ENCODE data around the gene CEP295NL. TPM values are rescaled to one million over a fixed set of nuclear protein-coding genes. Genes with fewer than 3 reads are reported as not detected.
A peak's percentile ranks its signal among the peaks of the same experiment; 100 is the strongest.

CEP295NL gene
- total and polyA plus RNA-seq, 7 donors = 0.04 to 0.52 (median 0.39) TPM; not detected in 2

DNA sequence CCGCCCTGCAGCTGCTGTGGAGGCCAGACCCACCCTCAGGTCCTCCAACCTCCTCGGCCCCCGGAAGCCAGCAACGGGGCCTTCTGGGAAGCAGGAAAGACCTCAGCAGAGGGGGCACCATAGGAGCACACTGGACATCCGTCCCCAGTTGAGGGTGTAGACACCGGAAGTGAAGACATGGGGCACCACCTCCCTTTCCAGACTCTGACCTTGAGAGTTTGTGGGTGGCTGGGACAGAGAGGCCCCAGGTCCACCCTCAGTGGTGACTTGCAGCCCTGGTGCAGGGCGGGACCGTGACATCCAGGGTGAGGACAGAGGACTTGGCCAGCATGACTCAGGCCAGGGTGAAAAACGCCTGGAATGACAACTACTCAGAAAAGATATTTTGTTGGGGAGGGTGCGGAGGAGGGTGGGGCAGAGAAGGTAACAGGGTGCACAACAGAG, 19.9 kb downstream of the CEP295NL start:
- no peaks in the 10 kb centered on the region for H3K9me3 ChIP-seq
- TF ChIP-seq, protein P1, sequence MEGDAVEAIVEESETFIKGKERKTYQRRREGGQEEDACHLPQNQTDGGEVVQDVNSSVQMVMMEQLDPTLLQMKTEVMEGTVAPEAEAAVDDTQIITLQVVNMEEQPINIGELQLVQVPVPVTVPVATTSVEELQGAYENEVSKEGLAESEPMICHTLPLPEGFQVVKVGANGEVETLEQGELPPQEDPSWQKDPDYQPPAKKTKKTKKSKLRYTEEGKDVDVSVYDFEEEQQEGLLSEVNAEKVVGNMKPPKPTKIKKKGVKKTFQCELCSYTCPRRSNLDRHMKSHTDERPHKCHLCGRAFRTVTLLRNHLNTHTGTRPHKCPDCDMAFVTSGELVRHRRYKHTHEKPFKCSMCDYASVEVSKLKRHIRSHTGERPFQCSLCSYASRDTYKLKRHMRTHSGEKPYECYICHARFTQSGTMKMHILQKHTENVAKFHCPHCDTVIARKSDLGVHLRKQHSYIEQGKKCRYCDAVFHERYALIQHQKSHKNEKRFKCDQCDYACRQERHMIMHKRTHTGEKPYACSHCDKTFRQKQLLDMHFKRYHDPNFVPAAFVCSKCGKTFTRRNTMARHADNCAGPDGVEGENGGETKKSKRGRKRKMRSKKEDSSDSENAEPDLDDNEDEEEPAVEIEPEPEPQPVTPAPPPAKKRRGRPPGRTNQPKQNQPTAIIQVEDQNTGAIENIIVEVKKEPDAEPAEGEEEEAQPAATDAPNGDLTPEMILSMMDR (IDR thresholded peaks at IDR 0.05) = no peak
- intact Hi-C loops (cut with DNase I) = no loop called here
- ATAC-seq = peak; percentile 65 to 80 (median 78)
- peak; percentile 84 to 89 for DNase-seq
- H3K4me3 ChIP-seq = peak overlapping the region; percentile 41
- WGBS, 3 donors = 14 to 23% (median 15%) methylated on average over 10 of the region's 10 CpGs
- H3K27me3 ChIP-seq (ENCODE audit: insufficient read depth in 3 of 3, low read length in 2 of 3) = peaks cover 0 to 10% (median 0%) of the 10 kb centered on the region in 3 donors
- H3K36me3 ChIP-seq (ENCODE audit: insufficient read depth in 1 of 2, low read depth in 1 of 2) = no peaks in the 10 kb centered on the region
- peaks cover 27% of the 10 kb centered on the region for H3K4me1 ChIP-seq
- H3K27ac ChIP-seq = peak overlapping the region; percentile 78

DNA sequence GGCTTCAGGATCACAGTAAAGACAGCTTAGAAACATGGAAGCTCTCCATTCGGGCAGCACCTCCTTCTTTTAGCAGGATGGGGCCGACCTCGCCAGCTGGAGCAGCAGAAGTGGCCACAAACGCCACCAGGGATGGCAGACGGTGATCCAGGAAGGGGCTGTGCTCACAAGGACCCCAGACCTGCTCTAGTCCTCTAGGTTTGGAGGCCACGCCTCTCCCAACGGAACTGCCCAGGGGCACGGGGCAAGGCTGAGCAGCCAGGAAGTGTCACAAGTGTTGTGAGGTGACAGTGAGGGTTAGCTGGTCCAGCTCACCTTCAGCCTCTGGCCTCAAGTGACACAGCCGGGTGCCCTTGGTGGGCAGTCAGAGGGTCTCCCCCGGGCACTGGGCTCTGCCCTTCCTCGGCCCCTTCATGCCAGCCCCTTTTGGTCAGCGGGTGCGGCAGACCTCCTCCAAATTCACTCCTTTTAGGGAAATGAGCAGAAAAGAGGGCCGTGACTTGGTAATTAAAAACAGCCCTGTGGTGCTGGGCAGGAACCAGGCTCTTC, 20.4 kb downstream of the CEP295NL start:
- H3K27me3 ChIP-seq (ENCODE audit: insufficient read depth in 3 of 3, low read length in 2 of 3) = peaks cover 0 to 10% (median 0%) of the 10 kb centered on the region in 3 donors
- ATAC-seq (peak in 2 of 4 donors; percentile 14 to 20), DNase-seq (peak in 1 of 2 donors; percentile 70)
- TF ChIP-seq, protein P1 (IDR thresholded peaks at IDR 0.05) = no peak
- intact Hi-C loops (cut with DNase I) = no loop called here
- H3K4me1 ChIP-seq = peaks cover 27% of the 10 kb centered on the region
- 36 to 49% (median 41%) methylated on average over 14 of the region's 14 CpGs for WGBS, 3 donors
- no peaks in the 10 kb centered on the region for H3K36me3 ChIP-seq (ENCODE audit: insufficient read depth in 1 of 2, low read depth in 1 of 2)
- H3K4me3 ChIP-seq = peak overlapping the region; percentile 41
- H3K9me3 ChIP-seq = no peaks in the 10 kb centered on the region
- peak overlapping the region; percentile 78 for H3K27ac ChIP-seq

DNA sequence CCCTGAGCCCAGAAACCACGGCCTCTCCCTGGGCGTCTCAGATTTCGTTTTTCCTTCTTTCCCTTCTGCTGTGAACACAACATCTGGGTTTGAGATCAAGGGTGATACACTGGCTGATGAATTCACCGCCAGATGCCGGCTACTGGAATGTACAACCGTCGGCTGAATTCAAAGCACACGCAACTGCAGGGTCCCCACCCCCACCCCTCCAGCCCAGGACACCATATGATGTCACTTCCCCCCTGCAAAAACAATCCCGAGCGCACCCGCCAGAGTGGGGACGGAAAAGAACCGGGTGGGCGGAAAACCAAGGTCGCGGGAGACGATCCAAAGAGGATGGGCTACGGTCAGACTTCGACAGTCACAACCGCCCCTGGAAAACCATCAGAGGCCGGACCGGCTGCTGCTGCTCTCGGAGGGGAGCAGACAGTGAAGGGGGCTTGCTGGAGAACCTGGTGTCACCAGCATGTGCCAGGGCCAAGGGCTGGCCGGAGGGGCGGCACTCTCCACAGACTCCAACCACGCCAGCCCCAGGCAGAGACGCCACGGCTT, 23.3 kb downstream of the CEP295NL start:
- peaks cover 48% of the 10 kb centered on the region for H3K4me1 ChIP-seq
- intact Hi-C loops (cut with DNase I) = loop anchor here in 1 of 2 donors (5.0 kb wide), 1 partner anchor 53 kb away; no protein-coding TSS in a partner anchor
- peak overlapping the region; percentile 77 for H3K27ac ChIP-seq
- no peaks in the 10 kb centered on the region for H3K9me3 ChIP-seq
- peaks cover 0 to 8% (median 0%) of the 10 kb centered on the region in 3 donors for H3K27me3 ChIP-seq (ENCODE audit: insufficient read depth in 3 of 3, low read length in 2 of 3)
- TF ChIP-seq, protein P1 (IDR thresholded peaks at IDR 0.05) = no peak
- WGBS, 3 donors = 16 to 40% (median 22%) methylated on average over 25 to 28 of the region's 28 CpGs
- DNase-seq (peak; percentile 86), ATAC-seq (peak; percentile 17 to 41 (median 30))
- no peaks in the 10 kb centered on the region for H3K36me3 ChIP-seq (ENCODE audit: insufficient read depth in 1 of 2, low read depth in 1 of 2)
- peak overlapping the region; percentile 31 for H3K4me3 ChIP-seq

DNA sequence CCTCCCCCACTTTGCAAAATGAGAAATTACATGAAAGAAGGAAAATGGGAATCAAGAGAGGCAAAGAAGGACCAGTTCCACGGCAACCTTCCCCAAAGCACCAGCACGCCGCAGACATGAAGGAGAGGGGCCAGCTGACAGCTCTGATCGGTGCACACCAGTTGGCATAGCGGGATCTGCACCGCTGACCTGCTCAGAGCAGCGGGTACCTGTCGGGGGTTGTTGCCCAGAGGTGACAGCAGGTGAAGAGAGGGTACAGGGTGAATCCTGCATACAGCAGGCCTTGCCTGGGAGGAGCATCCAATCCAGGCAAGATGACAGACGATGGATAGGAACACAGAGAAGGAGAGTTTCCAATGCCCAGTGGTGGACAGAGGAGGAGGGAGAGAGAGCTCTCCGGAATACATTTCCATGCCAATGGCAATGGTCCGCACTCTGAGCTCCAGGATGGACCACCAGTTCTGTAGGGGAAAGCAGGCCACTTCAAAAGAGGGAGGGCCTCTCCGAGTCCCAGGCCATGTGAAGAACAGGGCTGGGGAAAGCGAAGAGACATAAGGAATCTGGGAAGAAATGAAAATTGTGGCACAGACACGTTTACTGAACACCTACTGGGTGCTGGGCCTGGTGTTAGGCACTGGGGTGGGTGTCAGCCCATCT, 24.0 kb downstream of the CEP295NL start:
- intact Hi-C loops (cut with DNase I) = loop anchor here in 1 of 2 donors (5.0 kb wide), 1 partner anchor 53 kb away; no protein-coding TSS in a partner anchor
- Histone ChIP-seq H3K27me3 (ENCODE audit: insufficient read depth in 3 of 3, low read length in 2 of 3) (peaks cover 0 to 4% (median 0%) of the 10 kb centered on the region in 3 donors), H3K4me3 (peak overlapping the region; percentile 31), H3K36me3 (ENCODE audit: insufficient read depth in 1 of 2, low read depth in 1 of 2) (no peaks in the 10 kb centered on the region), H3K4me1 (peaks cover 48% of the 10 kb centered on the region), H3K27ac (peak overlapping the region; percentile 69), H3K9me3 (no peaks in the 10 kb centered on the region)
- TF ChIP-seq, protein P1 (IDR thresholded peaks at IDR 0.05) = no peak
- WGBS, 3 donors = 74 to 84% (median 75%) methylated on average over 14 of the region's 14 CpGs
- no peak for ATAC-seq
- DNase-seq = no peak

Data from psoas muscle (tissue), 8 donors.